Fibroblast of pulmonary artery (primary cell): ENCODE results near the gene RABGAP1L.

Source experiments
- DNase-seq: peaks from one replicate; pipeline ENCODE4 v3.0.0-alpha.2; 2010; ENCODE audit warnings: low read depth
- H3K4me3 ChIP-seq: replicated peaks from 2 replicates; pipeline ENCODE4 v1.5.1; 2011; ENCODE audit warnings: low read depth, mild to moderate bottlenecking, control low read depth, low read length, moderate library complexity
- CTCF ChIP-seq: IDR thresholded peaks from 2 replicates; pipeline ENCODE4 v1.5.1; 2011; ENCODE audit warnings: mild to moderate bottlenecking, control low read depth, low read length, inconsistent platforms; ENCODE audit errors: missing control alignments

RABGAP1L gene

DNA sequence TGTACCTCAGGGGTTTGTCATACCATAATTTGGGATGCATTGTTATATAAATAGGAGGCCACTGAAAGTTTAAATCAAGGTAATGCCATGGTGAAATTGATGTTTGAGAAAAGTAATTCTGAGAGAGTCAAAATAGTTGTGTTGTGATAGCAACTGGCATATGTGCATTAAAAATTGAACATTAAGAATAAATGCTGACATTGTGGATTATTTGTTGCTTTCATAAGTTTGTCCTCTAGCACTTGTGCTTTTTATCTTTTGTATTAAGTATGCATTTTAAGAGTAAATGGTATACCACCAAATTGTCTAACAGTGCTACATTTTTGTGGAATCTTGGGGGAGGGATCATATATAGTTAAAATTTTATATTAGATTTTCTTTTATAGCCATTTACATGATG lies 564.5 kb downstream of the RABGAP1L start:
- no peak overlapping the region for H3K4me3 ChIP-seq
- TF ChIP-seq CTCF: no peak
- DNase-seq: no peak

DNA sequence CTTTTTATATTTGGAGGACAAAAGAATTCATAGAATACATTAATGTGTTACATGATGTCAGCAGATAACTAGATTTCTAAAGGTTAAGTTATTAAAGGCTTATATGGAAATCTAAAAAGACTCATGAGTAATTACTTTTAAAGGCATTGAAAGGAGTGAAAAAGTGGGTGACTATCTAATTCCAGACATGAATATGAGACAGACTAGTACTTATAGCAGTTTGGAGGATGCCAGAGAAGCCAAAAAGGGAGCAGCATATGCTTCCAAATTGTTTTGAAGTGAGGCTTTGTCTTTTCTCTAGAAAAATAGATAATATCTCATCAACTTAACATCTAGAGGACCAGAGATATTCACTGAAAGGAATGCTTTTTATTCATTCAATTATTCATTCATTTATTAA lies 564.9 kb downstream of the RABGAP1L start:
- no peak for DNase-seq
- TF ChIP-seq CTCF: no peak
- H3K4me3 ChIP-seq: no peak overlapping the region

DNA sequence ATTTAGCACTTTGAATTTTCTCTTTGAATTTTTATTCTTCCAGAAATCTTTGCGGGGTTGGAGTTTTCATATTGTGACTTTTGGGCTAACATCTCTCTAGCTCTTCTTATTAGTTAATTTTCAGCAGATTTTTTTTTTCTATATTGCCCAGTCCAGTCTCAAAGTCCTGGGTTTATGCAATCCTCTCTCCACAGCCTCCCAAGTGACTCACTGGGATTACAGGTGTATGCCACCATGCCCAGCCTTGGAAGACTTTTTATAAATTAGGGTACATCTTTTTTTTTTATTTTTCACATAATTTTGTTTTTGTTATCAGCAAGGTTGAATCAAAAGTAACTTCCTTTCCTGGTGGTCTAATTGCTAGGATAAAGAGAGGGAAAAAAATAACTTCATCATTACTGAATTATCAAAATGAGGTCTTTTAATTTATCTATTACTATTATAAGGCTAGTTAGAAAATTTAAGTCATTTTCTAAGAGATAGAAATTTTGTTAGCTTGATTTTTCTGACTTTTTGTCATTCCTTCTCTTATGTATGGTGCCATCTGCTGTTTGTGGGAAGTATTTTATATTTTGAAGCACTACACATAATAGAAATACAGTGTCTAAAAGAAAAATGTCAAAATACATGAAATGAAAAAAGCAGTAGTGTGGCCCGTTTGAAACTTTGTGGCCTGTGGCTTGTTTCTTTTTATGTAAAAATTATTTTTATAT lies 567.0 kb downstream of the RABGAP1L start:
- TF ChIP-seq CTCF: peak; percentile 59
- H3K4me3 ChIP-seq: no peak overlapping the region
- DNase-seq: peak; percentile 65

DNA sequence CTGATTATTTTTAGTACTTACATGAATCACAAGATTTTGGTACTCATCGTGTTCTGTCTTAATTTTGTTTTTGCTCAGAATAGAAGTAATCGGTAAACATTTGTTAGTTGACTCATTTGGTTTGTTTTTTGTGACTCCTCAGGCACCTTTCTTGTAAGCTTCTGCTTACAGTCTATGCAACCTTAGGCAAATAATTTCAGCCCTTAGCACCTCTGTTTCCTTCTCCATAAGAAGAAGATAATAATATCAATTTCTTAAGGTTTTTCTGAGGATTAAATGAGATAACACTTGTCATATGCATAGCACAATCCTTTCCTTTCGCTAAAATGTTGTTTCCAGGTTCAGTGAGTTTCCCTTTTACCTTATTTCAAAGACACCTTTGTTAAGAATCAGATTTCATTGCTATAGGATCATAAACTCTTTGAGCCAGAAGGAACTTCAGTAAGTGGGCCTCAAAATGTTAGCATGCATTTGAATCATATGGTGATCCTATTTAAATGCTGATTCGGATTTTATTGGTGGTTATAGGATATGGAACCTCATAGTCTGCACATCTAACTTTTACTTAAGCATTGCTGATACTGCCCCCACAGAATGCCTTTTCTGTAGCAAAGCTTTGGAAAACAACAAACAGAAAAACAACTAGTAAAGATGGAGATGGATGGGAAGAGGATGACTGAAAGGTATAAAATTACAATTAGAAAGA lies 567.7 kb downstream of the RABGAP1L start:
- no peak for TF ChIP-seq CTCF
- H3K4me3 ChIP-seq: no peak overlapping the region
- no peak for DNase-seq

DNA sequence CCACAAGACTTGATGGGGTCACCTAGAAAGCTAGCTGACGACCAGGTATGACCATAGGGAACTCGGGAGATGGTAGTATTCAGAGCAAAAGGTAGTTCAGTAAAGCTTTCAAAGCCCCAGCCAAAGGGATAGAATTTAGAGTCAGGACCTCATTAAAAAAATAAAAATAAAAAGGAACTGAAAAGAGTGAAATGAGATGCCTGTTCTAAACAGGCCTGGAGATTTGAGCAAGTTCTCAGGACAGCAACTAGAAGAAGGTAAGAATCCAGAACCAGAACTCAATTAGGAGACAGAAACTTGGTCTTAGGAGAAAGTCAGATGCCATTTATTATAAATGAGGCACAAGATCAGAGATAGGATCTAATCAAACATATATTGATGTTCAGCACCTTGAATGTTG lies 575.0 kb downstream of the RABGAP1L start:
- no peak for TF ChIP-seq CTCF
- H3K4me3 ChIP-seq: no peak overlapping the region
- DNase-seq: no peak

GRCh38 chr1:174736831-174737230 lies 577.5 kb downstream of the RABGAP1L start:
- DNase-seq: no peak
- TF ChIP-seq CTCF: no peak

More at GRCh38 chr1:174736831-174737230, 577.5 kb downstream of the RABGAP1L start:
- no peak overlapping the region for H3K4me3 ChIP-seq
